ENCODE data around the gene GRAP.

- TF ChIP-seq CTCF (IDR thresholded peaks at IDR 0.05; ENCODE audit: low read depth, low read length) (no peak), POLR2A (IDR thresholded peaks at IDR 0.05; ENCODE audit: extremely low read depth, insufficient read length) (no peak), MYC (IDR thresholded peaks at IDR 0.05; ENCODE audit: low read depth, low read length) (no peak)
Measured at GRCh38 chr17:19010729-19011505, 35.8 kb downstream of the GRAP start.
